SK-N-SH (cell line): Measurements from ENCODE around the gene TRIM58.

Experiments
- CHD2 ChIP-seq: fragments of 150-350 bp; IDR thresholded peaks from 2 replicates; pipeline ENCODE4 v1.6.1; 2018; ENCODE audit warnings: low read length; ENCODE audit not compliant: partially characterized antibody
- EP300 ChIP-seq, 2 experiments: IDR thresholded peaks; 2 replicates each; pipeline versions ENCODE4 v1.4.0 to v1.6.1; 2012; ENCODE audit warnings: borderline replicate concordance in 1 of 2, low read depth in 1 of 2, low read length in 1 of 2
- REST ChIP-seq: IDR thresholded peaks from 2 replicates; pipeline ENCODE4 v1.6.1; 2012; ENCODE audit warnings: mild to moderate bottlenecking, low read depth, low read length, moderate library complexity
- YY1 ChIP-seq: IDR thresholded peaks from 2 replicates; pipeline ENCODE4 v1.4.0; 2012; ENCODE audit warnings: low read depth, mild to moderate bottlenecking
- TF ChIP-seq, protein P1 (sequence below): fragments of 200-600 bp; sonication (generic); IDR thresholded peaks from 2 replicates; pipeline ENCODE4 v1.6.1; 2017; ENCODE audit warnings: antibody characterized with exemption, mild to moderate bottlenecking, moderate library complexity
- TF ChIP-seq, protein P2 (sequence below): IDR thresholded peaks from 2 replicates; pipeline ENCODE4 v1.4.0; 2012; ENCODE audit warnings: low read depth

DNA sequence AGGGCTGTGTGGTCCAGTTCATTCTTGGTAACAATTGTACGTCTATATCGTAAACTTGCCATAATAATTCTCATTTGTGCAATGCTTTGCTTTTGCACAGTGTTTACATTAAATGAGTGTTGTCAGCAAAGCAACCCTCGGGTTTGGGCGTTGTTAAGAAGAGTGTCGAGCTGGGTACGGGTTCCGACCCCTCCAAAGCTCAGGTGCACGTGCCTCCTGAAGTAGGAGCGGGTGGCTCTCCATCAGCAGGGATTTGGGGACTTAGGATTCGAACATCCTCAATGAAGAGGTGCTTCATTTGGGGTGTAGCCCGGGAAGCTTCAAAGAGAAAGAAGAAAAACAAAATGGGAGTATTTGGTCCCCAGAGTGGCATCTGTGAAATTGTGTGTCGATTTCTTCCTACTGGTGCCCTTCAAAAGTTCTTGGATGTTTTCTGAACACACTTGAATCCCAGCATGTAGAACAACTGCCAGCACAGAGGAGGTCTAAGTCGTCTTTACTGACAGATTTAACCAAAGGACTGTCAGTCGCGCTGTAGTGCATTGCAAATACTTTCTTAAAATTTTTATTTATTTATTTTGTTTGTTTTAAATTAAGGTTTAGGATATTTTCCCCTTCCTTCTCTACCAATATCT lies 1.1 kb downstream of the TRIM58 start:
- TF ChIP-seq REST, result no peak
- TF ChIP-seq, protein P1, sequence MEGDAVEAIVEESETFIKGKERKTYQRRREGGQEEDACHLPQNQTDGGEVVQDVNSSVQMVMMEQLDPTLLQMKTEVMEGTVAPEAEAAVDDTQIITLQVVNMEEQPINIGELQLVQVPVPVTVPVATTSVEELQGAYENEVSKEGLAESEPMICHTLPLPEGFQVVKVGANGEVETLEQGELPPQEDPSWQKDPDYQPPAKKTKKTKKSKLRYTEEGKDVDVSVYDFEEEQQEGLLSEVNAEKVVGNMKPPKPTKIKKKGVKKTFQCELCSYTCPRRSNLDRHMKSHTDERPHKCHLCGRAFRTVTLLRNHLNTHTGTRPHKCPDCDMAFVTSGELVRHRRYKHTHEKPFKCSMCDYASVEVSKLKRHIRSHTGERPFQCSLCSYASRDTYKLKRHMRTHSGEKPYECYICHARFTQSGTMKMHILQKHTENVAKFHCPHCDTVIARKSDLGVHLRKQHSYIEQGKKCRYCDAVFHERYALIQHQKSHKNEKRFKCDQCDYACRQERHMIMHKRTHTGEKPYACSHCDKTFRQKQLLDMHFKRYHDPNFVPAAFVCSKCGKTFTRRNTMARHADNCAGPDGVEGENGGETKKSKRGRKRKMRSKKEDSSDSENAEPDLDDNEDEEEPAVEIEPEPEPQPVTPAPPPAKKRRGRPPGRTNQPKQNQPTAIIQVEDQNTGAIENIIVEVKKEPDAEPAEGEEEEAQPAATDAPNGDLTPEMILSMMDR, result no peak
- no peak for TF ChIP-seq CHD2
- no peak for TF ChIP-seq EP300 (IDR thresholded peaks at IDR 0.05; ENCODE audit: borderline replicate concordance in 1 of 2, low read depth in 1 of 2, low read length in 1 of 2)
- no peak for TF ChIP-seq YY1
- TF ChIP-seq, protein P2, sequence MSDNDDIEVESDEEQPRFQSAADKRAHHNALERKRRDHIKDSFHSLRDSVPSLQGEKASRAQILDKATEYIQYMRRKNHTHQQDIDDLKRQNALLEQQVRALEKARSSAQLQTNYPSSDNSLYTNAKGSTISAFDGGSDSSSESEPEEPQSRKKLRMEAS, result no peak
